GM12873 (cell line): ENCODE measurements around the gene GSAP.

Source experiments
- CTCF ChIP-seq: IDR thresholded peaks from 2 replicates; pipeline ENCODE4 v1.5.1; 2012; ENCODE audit warnings: low read depth, mild to moderate bottlenecking, moderate library complexity, low read length, control low read depth; ENCODE audit not compliant: insufficient read depth; ENCODE audit errors: missing control alignments

GSAP gene

GRCh38 chr7:77326131-77326530, 90.0 kb downstream of the GSAP start:
- no peak for TF ChIP-seq CTCF

- no peak for TF ChIP-seq CTCF
Observed at GRCh38 chr7:77321300-77321699, 94.8 kb downstream of the GSAP start.

GRCh38 chr7:77320714-77321113, 95.4 kb downstream of the GSAP start:
- TF ChIP-seq CTCF = no peak

- TF ChIP-seq CTCF = no peak
Observed at GRCh38 chr7:77320137-77320536, 96.0 kb downstream of the GSAP start.

GRCh38 chr7:77318019-77318418, 98.1 kb downstream of the GSAP start:
- no peak for TF ChIP-seq CTCF

GRCh38 chr7:77316219-77316978, 99.8 kb downstream of the GSAP start:
- no peak for TF ChIP-seq CTCF

- TF ChIP-seq CTCF = no peak
Observed at GRCh38 chr7:77315182-77315591, 101.0 kb downstream of the GSAP start.
